Measurements from ENCODE around the gene DENND6B. TPM values are rescaled to one million over a fixed set of nuclear protein-coding genes. Genes with fewer than 3 reads are reported as not detected.

Gene DENND6B
- total and polyA plus RNA-seq, 2 of the 13 experiments (the other 11 are each of a cell fraction or from before 2014, with no cell fraction given) = 0.95 to 3.8 TPM

- no peak for TF ChIP-seq ZNF282 (IDR thresholded peaks at IDR 0.05; ENCODE audit: partially characterized antibody)
These were observed 18.8 kb downstream of the DENND6B start (continued) for GRCh38 chr22:50307890-50308596.

GRCh38 chr22:50306753-50307749 lies 19.8 kb downstream of the DENND6B start, which contains the start of gene PLXNB2:
TSS of gene PLXNB2 (minus strand) at chr22:50307646. CDS start at chr22:50290584, 17,062 bp downstream.
- peaks cover 82% of the 10 kb centered on the region for H3K4me1 ChIP-seq (ENCODE audit: insufficient read depth, low read length)
- no peak for ATAC-seq
- H3K4me2 ChIP-seq (ENCODE audit: low read depth, low read length) = peak within 1 kb of the TSS; percentile 90
- no peak within 1 kb of the TSS for H2AFZ ChIP-seq (ENCODE audit: low read length)
- no TSS peak for BruUV-seq (replicated peaks)
- FAIRE-seq = no peak
- in situ Hi-C loops (cut with HindIII; ENCODE audit: extremely low pct_ligation_motif_present, low pct_unique_long_range_greater_than_20kb) (no loop called here), intact Hi-C loops (cut with micrococcal nuclease; ENCODE audit: unreplicated experiment) (no loop called here)
- peak; percentile 68 for DNase-seq (ENCODE audit: low spot score)
- peak within 1 kb of the TSS; percentile 90 for H3K9ac ChIP-seq (ENCODE audit: insufficient read depth, low read depth, low read length)
- H3K27me3 ChIP-seq (ENCODE audit: control insufficient read depth in 1 of 2, insufficient read depth in 2 of 2, low read length in 2 of 2) = no peaks in the 10 kb centered on the region
- no peaks in the 10 kb centered on the region for H3K9me3 ChIP-seq (ENCODE audit: low read length)
- ChIA-PET POLR2A (interaction anchor here (0.6 to 6.7 kb wide), 11 partner anchors 10 to 166 kb away, joined by 3 to 126 read pairs (median 4); partner anchors contain the start of gene MAPK12), CTCF (ENCODE audit: low intra/inter-chr PET ratio, low total read pairs) (interaction anchor here (1.0 to 1.4 kb wide), 2 partner anchors 30 to 31 kb away, joined by 3 to 4 read pairs; no protein-coding TSS in a partner anchor)
- under 1% methylated on average over 31 of the region's 105 CpGs for WGBS (ENCODE audit: low lambda C conversion rate)
- no peaks in the 10 kb centered on the region; the same call in 1 of the 2 replicates for H4K20me1 ChIP-seq (ENCODE audit: insufficient read depth, low read length)
- peaks cover 0 to 2% of the 10 kb centered on the region in 2 experiments; a peak in 1 of 5 replicates for H3K36me3 ChIP-seq (replicated peaks in 1 of 2; ENCODE audit: control insufficient read depth in 1 of 2, insufficient read depth in 2 of 2, low read length in 2 of 2)
- H3K4me3 ChIP-seq (replicated peaks in 1 of 3; ENCODE audit: insufficient read depth in 1 of 3, low read depth in 2 of 3, low read length in 3 of 3) = peak within 1 kb of the TSS; percentile 90 to 95 (median 95)
- peak within 1 kb of the TSS; percentile 67 for H3K27ac ChIP-seq (ENCODE audit: extremely low read length, insufficient read depth, low read length)
- H3K79me2 ChIP-seq (ENCODE audit: insufficient read depth, low read length) = peaks cover 47% of the 10 kb centered on the region
- no peak for TF ChIP-seq ZNF879 (CRISPR knock-in tag; IDR thresholded peaks at IDR 0.05)
- no peak for TF ChIP-seq THYN1 (CRISPR knock-in tag; IDR thresholded peaks at IDR 0.05; ENCODE audit: borderline replicate concordance, low read depth)
- no peak for TF ChIP-seq SYNCRIP (IDR thresholded peaks at IDR 0.05; ENCODE audit: insufficient read depth, low read depth, low read length)
- TF ChIP-seq ZNF572 (CRISPR knock-in tag; IDR thresholded peaks at IDR 0.05) = no peak
- TF ChIP-seq ZNF672 (CRISPR knock-in tag; IDR thresholded peaks at IDR 0.05) = no peak
- peak; percentile 52; the same call in 1 of the 2 replicates for TF ChIP-seq SIN3A (IDR thresholded peaks at IDR 0.05; ENCODE audit: borderline replicate concordance, low read depth, low read length)
- peak; percentile 39 for TF ChIP-seq HNRNPLL (IDR thresholded peaks at IDR 0.05; ENCODE audit: low read depth, low read length, poor library complexity, severe bottlenecking)
- TF ChIP-seq IKZF5 (CRISPR knock-in tag; IDR thresholded peaks at IDR 0.05) = no peak
- no peak for TF ChIP-seq ZNF24 (IDR thresholded peaks at IDR 0.05)
- TF ChIP-seq ZNF670 (CRISPR knock-in tag; IDR thresholded peaks at IDR 0.05; ENCODE audit: borderline replicate concordance) = no peak
- TF ChIP-seq CSRNP1 (CRISPR knock-in tag; IDR thresholded peaks at IDR 0.05) = no peak
- TF ChIP-seq YEATS4 (CRISPR knock-in tag; IDR thresholded peaks at IDR 0.05; ENCODE audit: borderline replicate concordance) = no peak; the same call in 1 of the 2 replicates
- TF ChIP-seq PATZ1 (CRISPR knock-in tag; IDR thresholded peaks at IDR 0.05) = peak; percentile 52
- no peak for TF ChIP-seq NCOR1 (IDR thresholded peaks at IDR 0.05; ENCODE audit: borderline replicate concordance, low read length)

All from HepG2 (cell line).